Breast epithelium (tissue), 3 donors: ENCODE data around the gene HEATR1.

Experiments
- CTCF ChIP-seq, 3 donors: fragments of 450-650 bp; IDR thresholded peaks; one replicate each; pipeline ENCODE4 v1.5.1; 2016 to 2017; ENCODE audit warnings: antibody characterized with exemption in 3 of 3, mild to moderate bottlenecking in 3 of 3, moderate library complexity in 3 of 3
- POLR2A ChIP-seq: fragments of 450-650 bp; IDR thresholded peaks from one replicate; pipeline ENCODE4 v1.6.1; 2016; ENCODE audit warnings: antibody characterized with exemption, mild to moderate bottlenecking, moderate library complexity

GRCh38 chr1:236615399-236616148, 11.3 kb upstream of the HEATR1 start:
- TF ChIP-seq POLR2A (no peak), CTCF (IDR thresholded peaks at IDR 0.05) (no peak)
